Kidney (tissue), 14 donors: ENCODE measurements around the gene CAPSL. TPM values are rescaled to one million over a fixed set of nuclear protein-coding genes. Genes with fewer than 3 reads are reported as not detected.

Experiments
- DNase-seq, 5 donors: peaks; one replicate each; pipeline ENCODE4 v3.0.0-alpha.2; 2013 to 2020
- FAIRE-seq: peaks from 2 replicates; lab custom pipeline; 2012; peaks lifted over from hg19 to GRCh38; lab: Jason Lieb, UNC
- H3K27ac ChIP-seq, 2 donors: one replicate each; pipeline ENCODE4 v1.7.0; 2013; ENCODE audit warnings: low read depth in 2 of 2, low read length in 2 of 2, inconsistent platforms in 1 of 2
- H3K27me3 ChIP-seq: one replicate; pipeline ENCODE4 v1.7.1; 2013; ENCODE audit warnings: low read length, inconsistent platforms; ENCODE audit not compliant: control insufficient read depth, insufficient read depth
- H3K36me3 ChIP-seq, 3 donors: one replicate each; pipeline versions ENCODE4 v1.7.0 to v1.7.1; 2013; ENCODE audit warnings: low read length in 3 of 3, control low read depth in 1 of 3, inconsistent platforms in 1 of 3; ENCODE audit not compliant: insufficient read depth in 3 of 3, control insufficient read depth in 2 of 3
- H3K4me1 ChIP-seq, 3 donors: one replicate each; pipeline versions ENCODE4 v1.7.0 to v1.7.1; 2013; ENCODE audit warnings: low read length in 3 of 3, inconsistent platforms in 1 of 3, low read depth in 1 of 3; ENCODE audit not compliant: control insufficient read depth in 2 of 3, insufficient read depth in 2 of 3
- H3K4me3 ChIP-seq, 3 donors: one replicate each; pipeline versions ENCODE4 v1.7.0 to v1.8.1; 2013; ENCODE audit warnings: low read length in 3 of 3, control low read depth in 1 of 3, inconsistent platforms in 1 of 3
- H3K9ac ChIP-seq, 3 donors: one replicate each; pipeline versions ENCODE4 v1.7.0 to v1.7.1; 2013; ENCODE audit warnings: low read length in 3 of 3, control low read depth in 1 of 3, inconsistent platforms in 1 of 3
- H3K9me3 ChIP-seq, 3 donors: one replicate each; pipeline versions ENCODE4 v1.7.0 to v1.7.1; 2013; ENCODE audit warnings: low read length in 3 of 3, control low read depth in 1 of 3, inconsistent platforms in 1 of 3; ENCODE audit not compliant: control insufficient read depth in 2 of 3, insufficient read depth in 1 of 3
- intact Hi-C: fragments of 100-400 bp; cut with DNase I; formaldehyde crosslinking; loops from one replicate; pipeline ENCODE4 v1.11.1; 2022
- polyA plus RNA-seq: library from polyadenylated mRNA; stranded (reverse); fragments of 350-450 nt; fragmentation: Illumina TruSeq; extraction: RNeasy Lipid Tissue Mini Kit (QIAGEN cat#74804); gene quantifications from one replicate; pipeline ENCODE4 v1.2.3, GENCODE V29; 2014; ENCODE audit warnings: low read depth, low replicate concordance; ENCODE audit not compliant: insufficient read depth
- total RNA-seq: library from RNA; stranded (reverse); fragmentation: NEBNext Ultra II Directional; extraction: Animal tissue kit (Norgen Biotek cat#: 25700); gene quantifications from one replicate; pipeline ENCODE4 v1.2.1, GENCODE V29; 2021
- TF ChIP-seq, protein P1 (sequence below): IDR thresholded peaks from 3 replicates; pipeline ENCODE4 v1.5.1; 2012; ENCODE audit warnings: mild to moderate bottlenecking, moderate library complexity, borderline replicate concordance; ENCODE audit not compliant: insufficient read depth; ENCODE audit errors: extremely low read depth
- donor health status: control.
- donor health status: control.
- donor health status: control.
- donor health status: control.
- donor health status: control.
- donor health status: DM: yes; HTN: yes; CAD: no.
- donor health status: Normal renal cell carcinoma (clear cell type).

The CAPSL gene
- total and polyA plus RNA-seq, 2 donors from 2014 or later = 1.9 to 4.3 TPM

DNA sequence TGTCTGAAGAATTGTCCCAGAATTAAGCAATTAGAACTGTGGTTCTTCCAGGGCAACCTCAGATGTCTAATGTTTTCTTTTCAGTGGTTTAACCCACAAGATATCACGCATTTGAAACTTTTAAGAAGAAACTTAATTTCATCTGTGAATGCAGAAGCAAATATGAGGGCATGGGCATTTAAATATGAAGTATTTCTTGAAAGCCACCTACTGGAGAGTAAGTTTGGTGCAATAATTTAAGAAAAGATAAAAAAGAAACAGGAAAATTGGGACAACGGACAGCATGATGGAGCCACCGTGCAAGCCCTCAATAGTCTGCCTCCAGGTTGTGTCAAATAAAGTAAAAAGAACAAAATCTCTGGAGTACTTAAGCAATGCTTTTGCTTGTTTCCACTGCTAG lies 1.2 kb upstream of the CAPSL start:
- FAIRE-seq = no peak
- no peak overlapping the region for H3K4me3 ChIP-seq
- H3K9ac ChIP-seq = no peak overlapping the region
- H3K27ac ChIP-seq = no peak overlapping the region
- H3K9me3 ChIP-seq = no peaks in the 10 kb centered on the region
- no peak for DNase-seq
- TF ChIP-seq, protein P1, sequence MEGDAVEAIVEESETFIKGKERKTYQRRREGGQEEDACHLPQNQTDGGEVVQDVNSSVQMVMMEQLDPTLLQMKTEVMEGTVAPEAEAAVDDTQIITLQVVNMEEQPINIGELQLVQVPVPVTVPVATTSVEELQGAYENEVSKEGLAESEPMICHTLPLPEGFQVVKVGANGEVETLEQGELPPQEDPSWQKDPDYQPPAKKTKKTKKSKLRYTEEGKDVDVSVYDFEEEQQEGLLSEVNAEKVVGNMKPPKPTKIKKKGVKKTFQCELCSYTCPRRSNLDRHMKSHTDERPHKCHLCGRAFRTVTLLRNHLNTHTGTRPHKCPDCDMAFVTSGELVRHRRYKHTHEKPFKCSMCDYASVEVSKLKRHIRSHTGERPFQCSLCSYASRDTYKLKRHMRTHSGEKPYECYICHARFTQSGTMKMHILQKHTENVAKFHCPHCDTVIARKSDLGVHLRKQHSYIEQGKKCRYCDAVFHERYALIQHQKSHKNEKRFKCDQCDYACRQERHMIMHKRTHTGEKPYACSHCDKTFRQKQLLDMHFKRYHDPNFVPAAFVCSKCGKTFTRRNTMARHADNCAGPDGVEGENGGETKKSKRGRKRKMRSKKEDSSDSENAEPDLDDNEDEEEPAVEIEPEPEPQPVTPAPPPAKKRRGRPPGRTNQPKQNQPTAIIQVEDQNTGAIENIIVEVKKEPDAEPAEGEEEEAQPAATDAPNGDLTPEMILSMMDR = no peak
- intact Hi-C loops = no loop called here
- no peaks in the 10 kb centered on the region for H3K36me3 ChIP-seq
- H3K4me1 ChIP-seq = peaks cover 0 to 3% (median 0%) of the 10 kb centered on the region in 3 donors
- H3K27me3 ChIP-seq = no peaks in the 10 kb centered on the region

DNA sequence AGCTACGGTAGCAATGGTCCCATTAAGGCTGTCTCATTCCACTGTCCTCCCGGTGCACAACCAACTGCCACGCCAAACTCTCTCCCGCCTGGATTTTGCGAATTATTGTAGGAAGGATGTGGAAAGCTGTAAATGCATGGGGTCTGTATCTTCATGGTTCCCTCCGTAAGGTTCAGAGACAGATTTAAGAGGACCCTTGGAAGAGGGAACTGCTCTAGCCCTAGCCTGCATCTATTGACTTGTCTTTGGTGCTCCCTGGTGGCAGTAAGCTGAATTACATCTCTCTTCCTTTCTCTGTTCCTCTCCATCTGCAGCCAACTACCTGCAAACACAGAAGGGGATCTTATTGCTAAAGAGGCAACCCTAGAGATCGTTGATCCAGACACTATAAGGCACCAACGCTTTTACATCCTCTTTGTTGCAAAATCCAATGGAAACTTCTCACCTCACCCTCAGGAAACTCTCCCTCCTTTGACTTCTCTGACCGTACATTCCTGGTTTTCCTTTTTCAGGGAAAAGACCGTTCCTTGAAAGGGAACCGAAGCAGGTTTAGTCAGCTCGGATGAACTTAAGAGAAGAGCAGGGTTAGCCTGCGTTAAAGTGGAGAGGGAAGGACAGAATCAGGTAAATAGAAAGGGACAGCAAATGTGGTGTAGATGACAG lies 11.9 kb downstream of the CAPSL start:
- Histone ChIP-seq H3K27me3 (no peaks in the 10 kb centered on the region), H3K36me3 (no peaks in the 10 kb centered on the region), H3K9ac (peak overlapping the region in 1 of 3 donors; percentile 16), H3K4me1 (peaks cover 0 to 4% (median 0%) of the 10 kb centered on the region in 3 donors), H3K27ac (no peak overlapping the region), H3K4me3 (peak overlapping the region; percentile 12 to 35 (median 22)), H3K9me3 (no peaks in the 10 kb centered on the region)
- peak in 4 of 5 donors; percentile 63 to 82 (median 76) for DNase-seq
- TF ChIP-seq, protein P1 = peak; percentile 88
- intact Hi-C loops = loop anchor here (10.0 kb wide), 1 partner anchor 152 kb away; no protein-coding TSS in a partner anchor
- FAIRE-seq = no peak

DNA sequence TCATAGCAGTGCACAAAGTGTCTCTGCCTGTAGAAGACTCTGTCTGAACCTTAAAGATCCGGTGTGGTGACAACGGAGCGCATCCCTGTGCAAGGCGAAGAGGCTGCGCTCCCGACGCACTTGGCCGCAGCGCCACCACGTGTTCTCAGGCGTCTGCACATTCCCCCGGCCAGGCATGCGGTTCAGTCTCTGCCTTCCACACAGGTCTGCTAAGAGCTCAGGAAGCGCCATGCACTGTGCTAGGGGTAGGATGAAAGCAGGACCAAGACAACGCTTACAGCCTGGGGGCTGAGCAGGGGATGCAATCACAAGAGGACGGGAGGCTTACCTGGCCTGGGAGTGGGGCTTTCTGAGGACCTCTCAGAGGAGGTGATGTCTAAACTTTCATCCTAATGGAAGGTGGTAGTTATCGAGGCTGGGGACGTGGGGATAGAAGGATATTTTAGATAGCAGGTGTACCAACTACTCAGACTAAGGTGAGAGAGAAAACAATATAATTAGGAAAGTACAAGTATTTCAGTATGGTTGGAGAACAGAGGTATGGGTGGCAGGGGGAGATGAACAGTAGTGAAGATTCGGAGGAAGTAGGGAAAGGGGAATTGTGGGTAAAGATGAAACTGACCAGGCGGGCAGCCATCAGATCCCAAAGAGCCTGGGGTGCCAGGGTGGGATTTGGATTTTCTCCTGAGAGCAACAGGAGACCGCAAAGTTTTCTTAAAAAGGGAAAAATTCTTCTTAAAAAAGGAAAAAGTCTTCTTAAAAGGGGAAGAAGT lies 13.3 kb downstream of the CAPSL start:
- FAIRE-seq = no peak
- Histone ChIP-seq H3K27me3 (no peaks in the 10 kb centered on the region), H3K4me3 (no peak overlapping the region), H3K27ac (no peak overlapping the region), H3K9me3 (no peaks in the 10 kb centered on the region), H3K9ac (no peak overlapping the region), H3K36me3 (no peaks in the 10 kb centered on the region), H3K4me1 (peaks cover 0 to 4% (median 0%) of the 10 kb centered on the region in 3 donors)
- peak; percentile 64 to 83 (median 81) for DNase-seq
- intact Hi-C loops = loop anchor here (10.0 kb wide), 1 partner anchor 150 kb away; no protein-coding TSS in a partner anchor
- TF ChIP-seq, protein P1 = peak; percentile 73
